Measurements from ENCODE around the gene TOX3. TPM values are rescaled to one million over a fixed set of nuclear protein-coding genes. Genes with fewer than 3 reads are reported as not detected.

Gene TOX3
- total and polyA plus RNA-seq, 2 donors (not counting 1 experiment from before 2014, with no cell fraction given) = not detected

DNA sequence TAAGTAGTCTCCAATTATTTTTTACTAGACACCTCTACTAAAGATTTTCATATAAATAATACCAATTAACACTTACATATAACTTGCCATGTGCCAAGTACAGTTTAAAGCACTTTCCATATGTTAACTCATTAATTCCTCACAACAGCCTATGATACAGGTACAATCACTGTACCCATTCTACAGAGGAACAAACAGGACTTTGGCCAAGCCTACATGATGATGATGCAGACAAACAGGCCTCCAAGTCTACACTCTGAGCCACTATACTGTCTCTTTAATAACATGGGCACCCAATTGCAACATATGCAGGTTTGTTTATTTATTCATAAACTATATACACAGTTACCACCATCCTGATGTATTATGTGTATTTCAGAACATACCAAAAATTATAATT, 46.0 kb downstream of the TOX3 start:
- Histone ChIP-seq H3K4me2 (replicated peaks; ENCODE audit: low read depth, low read length, poor library complexity, severe bottlenecking) (no peak overlapping the region), H3K4me3 (ENCODE audit: control extremely low read depth in 1 of 5, extremely low read depth in 1 of 5, insufficient read depth in 1 of 5, low read depth in 2 of 5, low read length in 4 of 5) (no peak overlapping the region), H3K4me1 (ENCODE audit: control insufficient read depth in 2 of 2, insufficient read depth in 2 of 2, low read length in 2 of 2) (no peaks in the 10 kb centered on the region), H3K36me3 (replicated peaks in 1 of 2; ENCODE audit: control extremely low read depth in 1 of 2, control insufficient read depth in 1 of 2, extremely low read depth in 1 of 2, insufficient read depth in 2 of 2, low read length in 1 of 2) (no peaks in the 10 kb centered on the region), H3K27ac (ENCODE audit: low read length in 2 of 2) (no peak overlapping the region), H3K27me3 (replicated peaks in 1 of 4; ENCODE audit: control extremely low read depth in 1 of 4, control insufficient read depth in 3 of 4, insufficient read depth in 4 of 4, low read length in 3 of 4) (no peaks in the 10 kb centered on the region), H3K79me2 (ENCODE audit: control insufficient read depth, insufficient read depth, low read length) (no peaks in the 10 kb centered on the region), H4K20me1 (ENCODE audit: control insufficient read depth, insufficient read depth, low read length, poor library complexity, severe bottlenecking) (no peaks in the 10 kb centered on the region), H3K9me3 (ENCODE audit: control extremely low read depth in 1 of 3, control insufficient read depth in 2 of 3, insufficient read depth in 1 of 3, low read length in 2 of 3) (peaks cover 0 to 1% (median 0%) of the 10 kb centered on the region in 3 donors), H2AFZ (ENCODE audit: insufficient read depth, low read depth, low read length, poor library complexity, severe bottlenecking) (no peak overlapping the region), H3K9ac (ENCODE audit: low read length) (no peak overlapping the region)
- DNase-seq = no peak
- intact Hi-C loops (cut with micrococcal nuclease) = no loop called here
- no peak for TF ChIP-seq EZH2 (IDR thresholded peaks at IDR 0.05; ENCODE audit: borderline replicate concordance, insufficient read depth, low read depth, low read length, poor library complexity, severe bottlenecking)
- TF ChIP-seq, protein P1, sequence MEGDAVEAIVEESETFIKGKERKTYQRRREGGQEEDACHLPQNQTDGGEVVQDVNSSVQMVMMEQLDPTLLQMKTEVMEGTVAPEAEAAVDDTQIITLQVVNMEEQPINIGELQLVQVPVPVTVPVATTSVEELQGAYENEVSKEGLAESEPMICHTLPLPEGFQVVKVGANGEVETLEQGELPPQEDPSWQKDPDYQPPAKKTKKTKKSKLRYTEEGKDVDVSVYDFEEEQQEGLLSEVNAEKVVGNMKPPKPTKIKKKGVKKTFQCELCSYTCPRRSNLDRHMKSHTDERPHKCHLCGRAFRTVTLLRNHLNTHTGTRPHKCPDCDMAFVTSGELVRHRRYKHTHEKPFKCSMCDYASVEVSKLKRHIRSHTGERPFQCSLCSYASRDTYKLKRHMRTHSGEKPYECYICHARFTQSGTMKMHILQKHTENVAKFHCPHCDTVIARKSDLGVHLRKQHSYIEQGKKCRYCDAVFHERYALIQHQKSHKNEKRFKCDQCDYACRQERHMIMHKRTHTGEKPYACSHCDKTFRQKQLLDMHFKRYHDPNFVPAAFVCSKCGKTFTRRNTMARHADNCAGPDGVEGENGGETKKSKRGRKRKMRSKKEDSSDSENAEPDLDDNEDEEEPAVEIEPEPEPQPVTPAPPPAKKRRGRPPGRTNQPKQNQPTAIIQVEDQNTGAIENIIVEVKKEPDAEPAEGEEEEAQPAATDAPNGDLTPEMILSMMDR (IDR thresholded peaks at IDR 0.05) = no peak
- ChIA-PET POLR2A (no interaction called here), CTCF (no interaction called here)
- no peaks in the 10 kb centered on the region for H3K27me3 Mint-ChIP-seq
- H3K4me3 Mint-ChIP-seq = no peak overlapping the region
- ATAC-seq (ENCODE audit: low read depth) = no peak
- no peaks in the 10 kb centered on the region for H3K9me3 Mint-ChIP-seq (ENCODE audit: insufficient read depth)
- no peaks in the 10 kb centered on the region for H3K4me1 Mint-ChIP-seq
- no peak overlapping the region for H3K27ac Mint-ChIP-seq

DNA sequence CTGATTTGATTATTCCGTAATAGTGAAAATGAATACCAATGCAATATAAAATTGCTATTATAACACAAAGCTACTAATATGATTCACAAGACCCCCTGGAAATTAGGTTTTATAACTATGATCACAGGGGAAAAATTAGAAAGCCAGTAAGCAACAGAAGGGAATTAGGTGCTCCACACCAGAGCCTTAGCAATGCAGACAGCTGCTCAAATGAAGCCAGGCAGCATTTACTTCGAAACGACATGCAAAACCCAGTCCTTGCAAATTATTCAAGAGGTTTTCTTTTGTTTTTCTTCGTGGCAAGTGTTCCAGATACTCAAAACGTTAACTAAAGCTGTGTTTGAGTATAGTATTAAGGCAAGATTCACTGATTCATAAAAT, 47.9 kb downstream of the TOX3 start:
- Mint-ChIP-seq H3K9me3 (ENCODE audit: insufficient read depth) (no peaks in the 10 kb centered on the region), H3K27ac (no peak overlapping the region), H3K4me3 (no peak overlapping the region), H3K4me1 (no peaks in the 10 kb centered on the region), H3K27me3 (no peaks in the 10 kb centered on the region)
- ChIA-PET POLR2A (no interaction called here), CTCF (no interaction called here)
- Histone ChIP-seq H3K9me3 (ENCODE audit: control extremely low read depth in 1 of 3, control insufficient read depth in 2 of 3, insufficient read depth in 1 of 3, low read length in 2 of 3) (peaks cover 0 to 1% (median 0%) of the 10 kb centered on the region in 3 donors), H3K4me2 (replicated peaks; ENCODE audit: low read depth, low read length, poor library complexity, severe bottlenecking) (no peak overlapping the region), H3K9ac (ENCODE audit: low read length) (no peak overlapping the region), H3K27me3 (replicated peaks in 1 of 4; ENCODE audit: control extremely low read depth in 1 of 4, control insufficient read depth in 3 of 4, insufficient read depth in 4 of 4, low read length in 3 of 4) (no peaks in the 10 kb centered on the region), H3K79me2 (ENCODE audit: control insufficient read depth, insufficient read depth, low read length) (no peaks in the 10 kb centered on the region), H3K27ac (ENCODE audit: low read length in 2 of 2) (no peak overlapping the region), H2AFZ (ENCODE audit: insufficient read depth, low read depth, low read length, poor library complexity, severe bottlenecking) (no peak overlapping the region), H3K36me3 (replicated peaks in 1 of 2; ENCODE audit: control extremely low read depth in 1 of 2, control insufficient read depth in 1 of 2, extremely low read depth in 1 of 2, insufficient read depth in 2 of 2, low read length in 1 of 2) (no peaks in the 10 kb centered on the region), H4K20me1 (ENCODE audit: control insufficient read depth, insufficient read depth, low read length, poor library complexity, severe bottlenecking) (no peaks in the 10 kb centered on the region), H3K4me3 (ENCODE audit: control extremely low read depth in 1 of 5, extremely low read depth in 1 of 5, insufficient read depth in 1 of 5, low read depth in 2 of 5, low read length in 4 of 5) (no peak overlapping the region), H3K4me1 (ENCODE audit: control insufficient read depth in 2 of 2, insufficient read depth in 2 of 2, low read length in 2 of 2) (no peaks in the 10 kb centered on the region)
- intact Hi-C loops (cut with micrococcal nuclease) = no loop called here
- TF ChIP-seq EZH2 (IDR thresholded peaks at IDR 0.05; ENCODE audit: borderline replicate concordance, insufficient read depth, low read depth, low read length, poor library complexity, severe bottlenecking) = no peak
- TF ChIP-seq, protein P1 (IDR thresholded peaks at IDR 0.05) = no peak
- DNase-seq = no peak
- ATAC-seq (ENCODE audit: low read depth) = no peak
- WGBS (ENCODE audit: insufficient coverage) = no CpG with 5 or more reads among the region's 5 CpGs
